GM10266 (cell line): ENCODE data around the gene ZP2.

Experiments
- DNase-seq: peaks from one replicate; pipeline ENCODE4 v3.0.0; 2012; ENCODE audit errors: extremely low spot score
- TF ChIP-seq, protein P1 (sequence below): IDR thresholded peaks from 2 replicates; pipeline ENCODE4 v1.5.1; 2012; ENCODE audit warnings: mild to moderate bottlenecking, low read depth; ENCODE audit not compliant: control insufficient read depth, insufficient read depth; ENCODE audit errors: missing control alignments

Gene ZP2

DNA sequence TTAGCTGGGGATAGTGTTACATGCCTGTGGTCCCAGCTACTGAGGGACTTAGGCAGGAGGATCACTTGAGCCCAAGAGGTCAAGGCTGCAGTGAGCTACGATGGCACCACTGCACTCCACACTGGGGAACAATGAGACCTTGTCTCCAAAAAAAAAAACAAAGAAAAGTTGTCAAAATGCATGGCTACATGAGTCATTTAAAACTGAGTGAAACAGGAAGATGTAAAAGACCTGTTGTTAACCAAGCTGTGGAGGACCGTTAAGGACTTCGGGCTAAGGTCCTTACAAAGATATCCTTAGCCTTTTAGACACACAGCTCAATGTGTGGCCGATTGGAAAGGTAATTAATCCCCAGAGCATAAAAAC is 25.1 kb downstream of the ZP2 start:
- TF ChIP-seq, protein P1, sequence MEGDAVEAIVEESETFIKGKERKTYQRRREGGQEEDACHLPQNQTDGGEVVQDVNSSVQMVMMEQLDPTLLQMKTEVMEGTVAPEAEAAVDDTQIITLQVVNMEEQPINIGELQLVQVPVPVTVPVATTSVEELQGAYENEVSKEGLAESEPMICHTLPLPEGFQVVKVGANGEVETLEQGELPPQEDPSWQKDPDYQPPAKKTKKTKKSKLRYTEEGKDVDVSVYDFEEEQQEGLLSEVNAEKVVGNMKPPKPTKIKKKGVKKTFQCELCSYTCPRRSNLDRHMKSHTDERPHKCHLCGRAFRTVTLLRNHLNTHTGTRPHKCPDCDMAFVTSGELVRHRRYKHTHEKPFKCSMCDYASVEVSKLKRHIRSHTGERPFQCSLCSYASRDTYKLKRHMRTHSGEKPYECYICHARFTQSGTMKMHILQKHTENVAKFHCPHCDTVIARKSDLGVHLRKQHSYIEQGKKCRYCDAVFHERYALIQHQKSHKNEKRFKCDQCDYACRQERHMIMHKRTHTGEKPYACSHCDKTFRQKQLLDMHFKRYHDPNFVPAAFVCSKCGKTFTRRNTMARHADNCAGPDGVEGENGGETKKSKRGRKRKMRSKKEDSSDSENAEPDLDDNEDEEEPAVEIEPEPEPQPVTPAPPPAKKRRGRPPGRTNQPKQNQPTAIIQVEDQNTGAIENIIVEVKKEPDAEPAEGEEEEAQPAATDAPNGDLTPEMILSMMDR, result no peak
- no peak for DNase-seq

DNA sequence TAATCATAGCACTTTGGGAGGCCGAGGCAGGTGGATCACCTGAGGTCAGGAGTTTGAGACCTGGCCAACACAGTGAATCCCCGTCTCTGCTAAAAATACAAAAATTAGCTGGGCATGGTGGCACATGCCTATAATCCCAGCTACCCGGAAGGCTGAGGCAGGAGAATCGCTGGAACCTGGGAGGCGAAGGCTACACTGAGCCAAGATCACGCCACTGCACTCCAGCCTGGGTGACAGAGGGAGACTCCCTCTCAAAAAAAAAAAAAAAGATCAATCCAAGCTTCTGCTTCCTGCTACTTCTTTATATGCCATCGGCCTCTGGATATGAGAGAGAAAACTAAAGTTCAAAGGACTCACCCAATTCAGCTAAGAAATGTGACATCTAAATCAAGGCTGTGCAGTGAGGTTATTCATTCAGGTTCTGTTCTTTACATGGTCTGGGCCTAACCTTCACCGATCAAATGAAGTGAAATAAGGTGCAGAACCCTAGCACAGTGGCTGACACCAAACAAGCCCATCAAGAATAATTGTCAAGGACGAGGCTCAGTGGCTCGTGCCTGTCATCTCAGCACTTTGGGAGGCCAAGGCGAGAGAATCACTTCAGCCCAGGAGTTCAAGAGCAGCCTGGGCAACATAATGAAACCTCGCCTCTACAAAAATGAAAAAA is 25.6 kb downstream of the ZP2 start:
- no peak for DNase-seq
- TF ChIP-seq, protein P1, result no peak

- no peak for DNase-seq
- TF ChIP-seq, protein P1, result no peak
These were observed 26.5 kb downstream of the ZP2 start for GRCh38 chr16:21184834-21185233.

DNA sequence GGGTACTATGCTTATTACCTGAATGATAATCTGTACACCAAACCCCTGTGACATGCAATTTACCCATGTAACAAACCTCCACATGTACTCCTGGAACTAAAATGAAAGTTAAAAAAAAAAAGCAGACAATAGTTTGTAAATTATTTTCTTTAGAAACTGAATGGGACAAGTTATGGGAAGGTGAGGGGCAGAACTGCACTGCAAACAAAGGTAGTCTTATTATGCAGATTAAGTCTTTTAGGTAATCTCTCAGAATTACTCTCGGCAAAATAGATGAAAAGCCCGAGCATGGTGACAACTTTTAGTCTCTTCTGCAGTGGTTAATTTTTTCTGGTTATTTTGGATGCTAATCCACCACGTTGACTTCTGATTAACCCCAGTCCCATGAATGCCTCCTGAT is 27.4 kb downstream of the ZP2 start:
- TF ChIP-seq, protein P1, result no peak
- no peak for DNase-seq

- DNase-seq, result no peak
- TF ChIP-seq, protein P1, result no peak
These were observed 31.4 kb downstream of the ZP2 start for GRCh38 chr16:21179983-21180365.

DNA sequence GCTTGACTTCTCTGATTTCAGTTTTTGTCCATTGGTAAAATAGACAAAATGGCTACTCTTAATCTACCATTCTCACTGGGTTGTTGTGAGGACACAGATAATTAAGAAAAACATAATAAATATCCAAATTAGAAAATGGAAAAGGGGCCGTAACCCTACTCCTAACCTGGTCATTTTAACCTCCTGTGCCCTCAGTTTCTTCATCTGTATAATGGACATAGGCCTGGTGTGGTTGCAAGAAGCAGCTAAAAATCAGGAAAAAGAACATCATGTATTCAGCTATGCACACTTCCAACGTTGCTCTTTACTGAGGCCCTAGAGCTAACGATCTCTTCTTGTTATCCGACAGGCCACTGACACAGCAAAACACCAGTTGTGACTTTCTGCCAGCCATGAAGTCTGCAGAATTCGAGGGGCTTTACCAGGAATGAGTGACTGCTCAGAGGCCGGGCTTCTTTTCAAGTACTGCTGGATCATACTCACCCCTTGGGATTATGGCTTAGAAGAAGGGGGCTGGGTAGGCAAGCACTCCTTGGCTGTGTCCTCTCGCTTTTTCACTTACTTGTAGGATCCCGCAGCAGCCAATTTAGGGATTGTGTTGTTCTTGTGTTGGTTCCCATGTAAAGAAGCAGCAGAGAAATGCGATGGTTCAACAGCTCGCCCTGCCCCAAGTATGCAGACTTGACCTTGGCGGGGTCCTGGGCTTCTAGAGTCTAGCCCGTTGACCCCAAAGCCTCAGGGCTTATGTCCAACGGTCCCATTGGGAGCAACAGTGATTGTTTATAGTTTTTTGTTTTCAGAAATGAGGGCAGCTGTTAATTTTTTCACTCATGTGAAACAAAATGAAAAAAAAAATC is 32.0 kb downstream of the ZP2 start:
- TF ChIP-seq, protein P1, result no peak
- no peak for DNase-seq

DNA sequence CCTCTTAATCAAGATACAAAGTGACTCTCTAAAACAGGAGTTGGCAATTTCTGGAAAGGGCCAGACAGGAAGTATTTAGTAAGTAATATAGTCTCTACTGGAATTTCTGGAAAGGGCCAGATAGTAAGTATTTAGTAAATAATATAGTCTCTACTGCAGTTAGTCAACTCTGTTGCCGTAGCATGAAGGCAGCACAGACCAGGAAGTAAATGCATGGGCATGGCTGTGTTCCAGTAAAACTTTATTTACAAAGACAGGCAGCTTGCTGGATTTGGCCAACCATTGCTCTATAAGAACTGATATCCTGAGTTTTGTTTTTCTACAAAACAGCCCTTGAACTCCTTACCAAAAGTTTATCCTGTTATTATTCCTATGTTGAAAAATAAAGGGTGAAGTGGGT is 36.0 kb downstream of the ZP2 start:
- TF ChIP-seq, protein P1, result no peak
- no peak for DNase-seq
